WTC11 (cell line): ENCODE data around the gene WRAP53. TPM values are rescaled to one million over a fixed set of nuclear protein-coding genes. Genes with fewer than 3 reads are reported as not detected.

Experiments used
- ATAC-seq: fragments of 200-7000 bp; cut with Tn5 transposase; 2 replicates; pipeline ENCODE4 v1.10.0; 2021; ENCODE audit warnings: mild to moderate bottlenecking, moderate library complexity
- CTCF ChIA-PET: fragments of 300-600 bp; sonication (Branson Sonifier 250); formaldehyde crosslinking; loops from one replicate; lab custom pipeline; 2021; ENCODE audit warnings: antibody characterized with exemption; lab: Charles Lee
- POLR2A ChIA-PET: fragments of 350-600 bp; sonication (Branson Sonifier 250); formaldehyde crosslinking; loops from one replicate; lab custom pipeline; 2021; ENCODE audit warnings: antibody characterized with exemption; lab: Charles Lee
- DNase-seq: peaks from one replicate; pipeline ENCODE4 v3.0.0; 2021; ENCODE audit warnings: low spot score
- H3K27ac Mint-ChIP-seq: 2 replicates; pipeline ENCODE4 v1.8.0; 2021; ENCODE audit warnings: mixed read lengths
- H3K27me3 Mint-ChIP-seq: 2 replicates; pipeline ENCODE4 v1.8.0; 2021; ENCODE audit warnings: low read depth, mild to moderate bottlenecking, moderate library complexity, mixed read lengths
- H3K36me3 Mint-ChIP-seq: 2 replicates; pipeline ENCODE4 v1.8.0; 2021; ENCODE audit warnings: mixed read lengths
- H3K4me1 Mint-ChIP-seq: 2 replicates; pipeline ENCODE4 v1.8.0; 2022; ENCODE audit warnings: mixed read lengths
- H3K4me3 Mint-ChIP-seq: 2 replicates; pipeline ENCODE4 v1.8.0; 2021; ENCODE audit warnings: mild to moderate bottlenecking, moderate library complexity, mixed read lengths
- H3K9me3 Mint-ChIP-seq: 2 replicates; pipeline ENCODE4 v1.8.0; 2021; ENCODE audit warnings: mixed read lengths
- AFF4 ChIP-seq: sonication (generic); formaldehyde crosslinking; IDR thresholded peaks from 2 replicates; pipeline ENCODE4 v1.8.1; 2023; ENCODE audit warnings: mild to moderate bottlenecking, missing genetic modification reagents, borderline replicate concordance
- CBFB ChIP-seq: sonication (generic); formaldehyde crosslinking; IDR thresholded peaks from 2 replicates; pipeline ENCODE4 v1.8.1; 2022; ENCODE audit warnings: mild to moderate bottlenecking, low read depth, missing genetic modification reagents
- ETV6 ChIP-seq: sonication (generic); formaldehyde crosslinking; IDR thresholded peaks from 2 replicates; pipeline ENCODE4 v1.8.1; 2022; ENCODE audit warnings: mild to moderate bottlenecking, missing genetic modification reagents
- FOXK1 ChIP-seq: sonication (generic); formaldehyde crosslinking; IDR thresholded peaks from 2 replicates; pipeline ENCODE4 v1.8.0; 2022; ENCODE audit warnings: mild to moderate bottlenecking, moderate library complexity, missing genetic modification reagents
- GABPB1 ChIP-seq: sonication (generic); formaldehyde crosslinking; IDR thresholded peaks from 2 replicates; pipeline ENCODE4 v1.8.1; 2023; ENCODE audit warnings: mild to moderate bottlenecking, missing genetic modification reagents
- GRHL2 ChIP-seq: fragments of 250-450 bp; sonication (Bioruptor Pico); IDR thresholded peaks from 2 replicates; pipeline ENCODE4 v1.8.0; 2022; ENCODE audit warnings: mild to moderate bottlenecking, moderate library complexity; ENCODE audit not compliant: insufficient replicate concordance, severe bottlenecking
- HMGA2 ChIP-seq: fragments of 250-450 bp; sonication (Bioruptor Pico); IDR thresholded peaks from 2 replicates; pipeline ENCODE4 v1.4.0; 2021; ENCODE audit warnings: mild to moderate bottlenecking, moderate library complexity
- HMGXB4 ChIP-seq: sonication (generic); formaldehyde crosslinking; IDR thresholded peaks from 2 replicates; pipeline ENCODE4 v1.8.1; 2023; ENCODE audit warnings: mild to moderate bottlenecking, moderate library complexity, missing genetic modification reagents
- IRF1 ChIP-seq: sonication (generic); formaldehyde crosslinking; IDR thresholded peaks from 2 replicates; pipeline ENCODE4 v1.8.0; 2023; ENCODE audit warnings: missing genetic modification reagents
- MLX ChIP-seq: sonication (generic); formaldehyde crosslinking; IDR thresholded peaks from 2 replicates; pipeline ENCODE4 v1.8.1; 2023; ENCODE audit warnings: mild to moderate bottlenecking, missing genetic modification reagents, moderate library complexity
- MYBL2 ChIP-seq: sonication (generic); formaldehyde crosslinking; IDR thresholded peaks from 2 replicates; pipeline ENCODE4 v1.8.1; 2023; ENCODE audit warnings: mild to moderate bottlenecking, moderate library complexity, missing genetic modification reagents
- OVOL2 ChIP-seq: fragments of 250-450 bp; sonication (Bioruptor Pico); IDR thresholded peaks from 2 replicates; pipeline ENCODE4 v1.9.0; 2021; ENCODE audit warnings: mild to moderate bottlenecking, borderline replicate concordance
- RELA ChIP-seq: sonication (generic); formaldehyde crosslinking; IDR thresholded peaks from 2 replicates; pipeline ENCODE4 v1.8.1; 2022; ENCODE audit warnings: missing genetic modification reagents, mild to moderate bottlenecking, borderline replicate concordance
- SOX15 ChIP-seq: fragments of 250-450 bp; sonication (Bioruptor Pico); IDR thresholded peaks from 2 replicates; pipeline ENCODE4 v1.9.0; 2021; ENCODE audit warnings: mild to moderate bottlenecking
- SP1 ChIP-seq: sonication (generic); formaldehyde crosslinking; conservative IDR thresholded peaks from 2 replicates; pipeline ENCODE4 v1.8.1; 2022; ENCODE audit warnings: missing genetic modification reagents
- USF1 ChIP-seq: sonication (generic); formaldehyde crosslinking; IDR thresholded peaks from 2 replicates; pipeline ENCODE4 v1.8.0; 2022; ENCODE audit warnings: mild to moderate bottlenecking, missing genetic modification reagents
- ZBTB21 ChIP-seq: sonication (generic); formaldehyde crosslinking; IDR thresholded peaks from 2 replicates; pipeline ENCODE4 v1.8.1; 2023; ENCODE audit warnings: mild to moderate bottlenecking, missing genetic modification reagents, borderline replicate concordance
- ZSCAN18 ChIP-seq: fragments of 250-450 bp; sonication (Bioruptor Pico); IDR thresholded peaks from 2 replicates; pipeline ENCODE4 v2.1.2; 2022; ENCODE audit warnings: mild to moderate bottlenecking, moderate library complexity
- total RNA-seq: library from RNA; stranded (reverse); gene quantifications from 3 replicates; pipeline ENCODE4 v1.2.3, GENCODE V29; 2021

Gene WRAP53
- total RNA-seq, 1 experiment from 2014 or later = 37.2 TPM

- TF ChIP-seq OVOL2 (CRISPR knock-in tag) (no peak), ZBTB21 (CRISPR knock-in tag) (no peak), ETV6 (CRISPR knock-in tag) (no peak), FOXK1 (CRISPR knock-in tag) (no peak), HMGA2 (CRISPR knock-in tag) (no peak), MYBL2 (CRISPR knock-in tag) (no peak), RELA (no peak)
Observed at GRCh38 chr17:7712111-7712771, 24.0 kb downstream of the WRAP53 start (continued).

GRCh38 chr17:7713782-7714181 lies 25.5 kb downstream of the WRAP53 start:
- CTCF ChIA-PET = interaction anchor here (1.0 to 8.0 kb wide), 6 partner anchors 8 to 127 kb away, joined by 3 to 120 read pairs (median 6); partner anchors contain the start of genes ATP1B2, EFNB3, SOX15 and TP53
- no peaks in the 10 kb centered on the region for H3K9me3 Mint-ChIP-seq
- POLR2A ChIA-PET = interaction anchor here (0.6 to 2.3 kb wide), 2 partner anchors 26 to 352 kb away, joined by 4 to 8 read pairs; partner anchors contain the start of genes TP53 and WRAP53
- H3K4me1 Mint-ChIP-seq = peaks cover 46% of the 10 kb centered on the region
- H3K27ac Mint-ChIP-seq = no peak overlapping the region
- no peaks in the 10 kb centered on the region for H3K36me3 Mint-ChIP-seq
- ATAC-seq (no peak), DNase-seq (no peak)
- peaks cover 27% of the 10 kb centered on the region for H3K27me3 Mint-ChIP-seq
- no peak overlapping the region for H3K4me3 Mint-ChIP-seq
- TF ChIP-seq AFF4 (CRISPR knock-in tag) (no peak), GRHL2 (CRISPR knock-in tag) (no peak), MLX (CRISPR knock-in tag) (no peak), CBFB (CRISPR knock-in tag) (no peak), USF1 (CRISPR knock-in tag) (no peak), GABPB1 (CRISPR knock-in tag) (no peak), RELA (no peak), IRF1 (no peak), ZSCAN18 (CRISPR knock-in tag) (no peak), SOX15 (CRISPR knock-in tag) (no peak), HMGXB4 (CRISPR knock-in tag) (no peak), SP1 (CRISPR knock-in tag) (no peak)
- TF ChIP-seq, all 79 proteins: peak for 0
